Gastrocnemius medialis (tissue), 4 donors: Measurements from ENCODE around the gene CDK4. TPM values are rescaled to one million over a fixed set of nuclear protein-coding genes. Genes with fewer than 3 reads are reported as not detected.

Experiments
- ATAC-seq, 2 donors: fragments of 150-250 bp; one replicate each; pipeline ENCODE4 v1.9.1; 2016
- DNase-seq, 2 donors: peaks; one replicate each; pipeline ENCODE4 v3.0.0-alpha.2; 2019
- H3K27ac ChIP-seq, 4 donors: fragments of 200-600 bp; sonication (generic); 1 replicate in 1 of 4; 2 replicates in 3 of 4; pipeline ENCODE4 v1.5.1; 2016 to 2018; ENCODE audit warnings: mild to moderate bottlenecking in 2 of 4, moderate library complexity in 1 of 4
- H3K27me3 ChIP-seq, 3 donors: fragments of 200-600 bp; sonication (generic) in 2 of 3; 1 replicate in 1 of 3; 2 replicates in 2 of 3; pipeline versions ENCODE4 v1.5.1 to v1.6.0; 2016 to 2019; ENCODE audit warnings: mild to moderate bottlenecking in 1 of 3, moderate library complexity in 1 of 3
- H3K36me3 ChIP-seq, 2 donors: fragments of 200-600 bp; sonication (generic) in 1 of 2; one replicate each; pipeline ENCODE4 v1.5.1; 2017 to 2018
- H3K4me1 ChIP-seq, 2 donors: fragments of 200-600 bp; sonication (generic) in 1 of 2; one replicate each; pipeline ENCODE4 v1.5.1; 2016 to 2017; ENCODE audit warnings: mild to moderate bottlenecking in 2 of 2
- H3K4me3 ChIP-seq, 4 donors: fragments of 200-600 bp; sonication (generic) in 3 of 4; 1 replicate in 1 of 4; 2 replicates in 3 of 4; pipeline ENCODE4 v1.5.1; 2016 to 2019; ENCODE audit warnings: mild to moderate bottlenecking in 2 of 4
- H3K9me3 ChIP-seq, 3 donors: fragments of 200-600 bp; sonication (generic) in 2 of 3; 1 replicate in 1 of 3; 2 replicates in 2 of 3; pipeline ENCODE4 v1.5.1; 2016 to 2019
- POLR2A ChIP-seq, 2 donors: fragments of 450-650 bp; IDR thresholded peaks; one replicate each; pipeline ENCODE4 v1.6.1; 2017; ENCODE audit warnings: antibody characterized with exemption in 2 of 2, mild to moderate bottlenecking in 2 of 2, moderate library complexity in 2 of 2
- in situ Hi-C, 4 donors: fragments of 200-750 bp; cut with MboI; loops; one replicate each; pipeline versions ENCODE4 v1.15.0 to v1.8.0; 2017; ENCODE audit warnings: low sequenced_read_pairs in 4 of 4
- intact Hi-C: fragments of 100-400 bp; cut with DNase I; formaldehyde crosslinking; loops from one replicate; pipeline ENCODE4 v1.15.1; 2023; ENCODE audit warnings: low total_unique reads
- total RNA-seq, 4 donors: library from RNA; depleted of rRNA; stranded (reverse); fragments of >200 nt; gene quantifications; one replicate each; pipeline versions ENCODE4 v1.1.0 to v1.2.3, GENCODE V29; 2016
- TF ChIP-seq, protein P1 (sequence below), 5 experiments: fragments of 450-650 bp in 3 of 5; fragments of 200-600 bp in 2 of 5; sonication (generic) in 2 of 5; IDR thresholded peaks in 4 of 5; conservative IDR thresholded peaks in 1 of 5; 1 replicate in 4 of 5; 2 replicates in 1 of 5; pipeline ENCODE4 v1.5.1; 2016 to 2019; ENCODE audit warnings: antibody characterized with exemption in 5 of 5, mild to moderate bottlenecking in 3 of 5, moderate library complexity in 3 of 5

The CDK4 gene
- total RNA-seq, 4 donors from 2014 or later: 39.7 to 55.5 (median 47.4) TPM

DNA sequence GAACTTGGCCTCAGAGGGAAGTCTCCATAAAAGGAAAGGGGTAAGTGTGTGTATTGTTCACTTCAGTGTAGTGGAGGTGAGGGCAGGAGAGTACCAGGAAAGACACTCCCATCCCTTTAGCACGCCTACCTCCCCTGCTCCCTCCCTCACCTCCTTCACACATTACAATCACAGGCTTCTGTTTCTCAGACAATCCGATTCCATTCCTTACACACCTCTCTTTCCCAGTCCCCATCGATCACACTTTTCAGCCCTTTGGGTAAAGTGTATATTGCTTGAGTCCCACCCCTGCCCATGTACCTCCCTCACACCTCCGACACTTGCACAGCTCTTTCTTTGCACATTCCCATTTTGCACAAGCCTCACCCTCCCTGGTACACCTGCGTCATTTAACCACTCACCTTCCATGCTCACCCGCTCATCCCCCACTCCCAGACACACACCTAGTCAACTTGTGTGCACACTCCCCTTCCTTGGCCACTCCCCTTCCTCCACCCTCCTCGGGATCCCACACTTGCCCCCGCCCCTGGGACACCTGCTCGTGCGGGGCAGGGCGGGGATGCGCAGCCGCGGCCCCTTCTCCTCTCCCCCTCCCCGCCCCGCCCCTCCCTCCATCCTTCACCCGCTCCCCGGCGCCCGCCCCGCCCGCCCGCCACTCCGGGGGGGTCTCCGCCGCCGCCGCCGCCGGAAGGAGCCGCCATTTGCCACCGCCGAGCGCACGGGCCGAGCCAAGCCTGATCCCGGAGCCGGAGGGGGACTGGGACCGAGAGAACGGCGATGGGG is 2.5 kb upstream of the CDK4 start, which contains the start of gene MARCHF9:
TSS of gene MARCHF9 (plus strand) at position 693 of the 783 bp plus-strand sequence. CDS start 426 bp downstream, outside the sequence.
- intact Hi-C loops (no loop called here), in situ Hi-C loops (no loop called here)
- no peak for ATAC-seq
- Histone ChIP-seq H3K36me3 (peaks cover 0 to 35% of the 10 kb centered on the region in 2 donors), H3K27me3 (no peaks in the 10 kb centered on the region), H3K4me3 (peak within 1 kb of the TSS; percentile 60 to 68 (median 66)), H3K4me1 (peaks cover 23 to 27% of the 10 kb centered on the region in 2 donors), H3K27ac (peak within 1 kb of the TSS in 3 of 4 donors; percentile 16 to 49 (median 39)), H3K9me3 (no peaks in the 10 kb centered on the region)
- TF ChIP-seq POLR2A (IDR thresholded peaks at IDR 0.05): no peak
- TF ChIP-seq, protein P1, sequence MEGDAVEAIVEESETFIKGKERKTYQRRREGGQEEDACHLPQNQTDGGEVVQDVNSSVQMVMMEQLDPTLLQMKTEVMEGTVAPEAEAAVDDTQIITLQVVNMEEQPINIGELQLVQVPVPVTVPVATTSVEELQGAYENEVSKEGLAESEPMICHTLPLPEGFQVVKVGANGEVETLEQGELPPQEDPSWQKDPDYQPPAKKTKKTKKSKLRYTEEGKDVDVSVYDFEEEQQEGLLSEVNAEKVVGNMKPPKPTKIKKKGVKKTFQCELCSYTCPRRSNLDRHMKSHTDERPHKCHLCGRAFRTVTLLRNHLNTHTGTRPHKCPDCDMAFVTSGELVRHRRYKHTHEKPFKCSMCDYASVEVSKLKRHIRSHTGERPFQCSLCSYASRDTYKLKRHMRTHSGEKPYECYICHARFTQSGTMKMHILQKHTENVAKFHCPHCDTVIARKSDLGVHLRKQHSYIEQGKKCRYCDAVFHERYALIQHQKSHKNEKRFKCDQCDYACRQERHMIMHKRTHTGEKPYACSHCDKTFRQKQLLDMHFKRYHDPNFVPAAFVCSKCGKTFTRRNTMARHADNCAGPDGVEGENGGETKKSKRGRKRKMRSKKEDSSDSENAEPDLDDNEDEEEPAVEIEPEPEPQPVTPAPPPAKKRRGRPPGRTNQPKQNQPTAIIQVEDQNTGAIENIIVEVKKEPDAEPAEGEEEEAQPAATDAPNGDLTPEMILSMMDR (IDR thresholded peaks at IDR 0.05 in 4 of 5, conservative IDR thresholded peaks at IDR 0.05 in 1 of 5): no peak
- peak in 1 of 2 donors; percentile 56 for DNase-seq

DNA sequence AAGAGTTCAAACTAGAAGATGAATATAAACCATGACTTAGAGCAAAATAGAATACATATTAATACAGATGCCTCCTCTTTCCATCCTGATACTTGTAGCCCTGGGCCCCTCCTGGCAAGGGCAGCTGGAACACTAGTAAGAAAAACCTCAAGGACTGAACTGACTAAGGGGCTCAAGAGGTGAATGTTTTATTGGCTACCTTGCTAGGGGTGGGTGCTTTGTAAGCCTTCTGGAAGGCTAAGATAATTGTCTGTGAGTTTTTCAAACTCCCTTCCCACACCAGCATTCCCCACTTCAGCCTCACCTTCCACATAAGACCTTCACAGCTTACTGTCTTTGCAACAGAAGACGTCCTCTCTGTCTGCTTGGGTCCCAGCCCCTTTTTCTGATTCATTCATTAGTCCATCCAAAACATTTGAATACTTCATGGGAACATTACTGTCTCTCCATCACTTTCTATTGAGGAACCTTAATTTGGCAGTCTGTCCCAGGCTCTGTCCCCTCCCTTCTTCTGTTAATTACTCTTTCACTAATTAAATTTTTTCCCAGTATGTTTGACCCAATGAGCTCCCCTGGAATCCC is 1.7 kb upstream of the CDK4 start:
- no peaks in the 10 kb centered on the region for H3K27me3 ChIP-seq
- H3K4me3 ChIP-seq: peak overlapping the region in 1 of 4 donors; percentile 66
- no peaks in the 10 kb centered on the region for H3K9me3 ChIP-seq
- no peak for TF ChIP-seq POLR2A (IDR thresholded peaks at IDR 0.05)
- TF ChIP-seq, protein P1 (IDR thresholded peaks at IDR 0.05 in 4 of 5, conservative IDR thresholded peaks at IDR 0.05 in 1 of 5): no peak
- intact Hi-C loops: loop anchor here (2.0 kb wide), 3 partner anchors 19 to 233 kb away; partner anchors contain the start of genes CTDSP2, DDIT3, EEF1AKMT3 and METTL1
- H3K36me3 ChIP-seq: peaks cover 0 to 37% of the 10 kb centered on the region in 2 donors
- no peak for DNase-seq
- H3K4me1 ChIP-seq: peaks cover 23 to 27% of the 10 kb centered on the region in 2 donors
- ATAC-seq: no peak
- H3K27ac ChIP-seq: peak overlapping the region in 1 of 4 donors; percentile 49
- in situ Hi-C loops: no loop called here

DNA sequence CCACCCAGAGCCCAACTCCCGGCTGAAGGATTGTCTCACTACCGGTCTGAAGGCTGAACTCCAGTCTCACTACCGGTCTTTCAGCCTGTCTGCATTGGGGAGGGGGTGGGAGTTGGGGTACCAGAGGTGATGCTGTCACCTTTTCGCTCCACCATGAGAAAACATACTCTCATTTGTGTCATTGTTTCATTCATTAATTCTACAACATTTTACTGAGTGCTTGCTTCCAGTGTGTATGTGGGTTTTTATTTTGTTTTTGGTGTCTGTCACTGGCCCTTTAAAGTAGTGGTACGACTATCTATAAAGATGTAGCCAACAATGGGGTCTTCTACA is 524 bp upstream of the CDK4 start:
- in situ Hi-C loops (no loop called here), intact Hi-C loops (loop anchor here (1.0 to 2.0 kb wide), 4 partner anchors 20 to 232 kb away; partner anchors contain the start of genes CTDSP2, DDIT3, EEF1AKMT3 and METTL1)
- ATAC-seq (no peak), DNase-seq (no peak)
- Histone ChIP-seq H3K4me3 (peak overlapping the region; percentile 55 to 84 (median 76)), H3K27me3 (no peaks in the 10 kb centered on the region), H3K4me1 (peaks cover 23 to 27% of the 10 kb centered on the region in 2 donors), H3K27ac (peak overlapping the region; percentile 76 to 98 (median 94)), H3K36me3 (peaks cover 0 to 37% of the 10 kb centered on the region in 2 donors), H3K9me3 (no peaks in the 10 kb centered on the region)
- TF ChIP-seq POLR2A (IDR thresholded peaks at IDR 0.05): no peak
- TF ChIP-seq, protein P1 (IDR thresholded peaks at IDR 0.05 in 4 of 5, conservative IDR thresholded peaks at IDR 0.05 in 1 of 5): no peak

DNA sequence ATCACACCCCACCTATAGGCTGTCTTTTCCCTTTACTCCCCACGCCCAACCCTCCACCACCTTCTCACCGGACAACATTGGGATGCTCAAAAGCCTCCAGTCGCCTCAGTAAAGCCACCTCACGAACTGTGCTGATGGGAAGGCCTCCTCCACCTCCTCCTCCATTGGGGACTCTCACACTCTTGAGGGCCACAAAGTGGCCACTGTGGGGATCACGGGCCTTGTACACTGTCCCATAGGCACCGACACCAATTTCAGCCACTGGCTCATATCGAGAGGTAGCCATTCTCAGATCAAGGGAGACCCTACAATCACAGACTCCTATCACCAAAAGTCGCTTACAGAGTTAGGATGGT is 700 bp downstream of the CDK4 start:
- peaks cover 21 to 25% of the 10 kb centered on the region in 2 donors for H3K4me1 ChIP-seq
- intact Hi-C loops: no loop called here
- in situ Hi-C loops: no loop called here

More for the DNA sequence above, 700 bp downstream of the CDK4 start:
- TF ChIP-seq, protein P1 (IDR thresholded peaks at IDR 0.05 in 4 of 5, conservative IDR thresholded peaks at IDR 0.05 in 1 of 5): no peak
- no peak for TF ChIP-seq POLR2A (IDR thresholded peaks at IDR 0.05)
- H3K9me3 ChIP-seq: no peaks in the 10 kb centered on the region
- no peaks in the 10 kb centered on the region for H3K27me3 ChIP-seq
- DNase-seq (no peak), ATAC-seq (no peak)
- H3K4me3 ChIP-seq: peak overlapping the region; percentile 74 to 95 (median 80)
- H3K36me3 ChIP-seq: peaks cover 0 to 46% of the 10 kb centered on the region in 2 donors
- peak overlapping the region; percentile 94 to 98 (median 96) for H3K27ac ChIP-seq
